WI38 (cell line): ENCODE results near the gene SPPL2B.

ENCODE experiments used
- H3K4me3 ChIP-seq: 2 replicates; pipeline ENCODE4 v1.5.1; 2011; ENCODE audit warnings: low read depth, mild to moderate bottlenecking, control low read depth, low read length
- CTCF ChIP-seq: IDR thresholded peaks from 2 replicates; pipeline ENCODE4 v1.5.1; 2012; ENCODE audit warnings: low read depth, mild to moderate bottlenecking, control low read depth, low read length

Gene SPPL2B

DNA sequence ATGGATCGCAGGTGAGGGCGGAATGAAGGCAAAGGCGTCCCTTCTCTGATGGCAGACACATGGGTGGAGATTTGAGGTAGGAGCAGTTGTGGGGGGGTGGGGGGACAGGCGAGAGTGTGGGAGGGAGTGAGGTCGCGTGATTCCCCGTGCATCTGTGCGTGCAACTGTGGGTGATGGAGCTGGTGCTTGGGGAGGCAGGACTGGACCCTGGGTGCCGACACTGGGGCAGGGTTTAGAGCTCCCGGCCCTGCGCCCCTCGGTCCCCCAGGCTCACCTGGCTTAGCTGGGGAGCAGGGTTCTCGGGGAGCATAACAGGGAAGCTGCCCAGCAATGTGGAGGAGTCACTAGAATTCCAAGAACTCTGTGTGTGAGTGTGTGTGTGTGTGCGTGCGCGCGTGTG is 34.9 kb downstream of the SPPL2B start:
- no peak for TF ChIP-seq CTCF
- no peak overlapping the region for H3K4me3 ChIP-seq

- no peak for TF ChIP-seq CTCF
- no peak overlapping the region for H3K4me3 ChIP-seq
Observed at GRCh38 chr19:2365201-2365970, 36.9 kb downstream of the SPPL2B start.

- H3K4me3 ChIP-seq, result no peak overlapping the region
- TF ChIP-seq CTCF, result no peak
Observed at GRCh38 chr19:2371656-2372055, 43.2 kb downstream of the SPPL2B start.

DNA sequence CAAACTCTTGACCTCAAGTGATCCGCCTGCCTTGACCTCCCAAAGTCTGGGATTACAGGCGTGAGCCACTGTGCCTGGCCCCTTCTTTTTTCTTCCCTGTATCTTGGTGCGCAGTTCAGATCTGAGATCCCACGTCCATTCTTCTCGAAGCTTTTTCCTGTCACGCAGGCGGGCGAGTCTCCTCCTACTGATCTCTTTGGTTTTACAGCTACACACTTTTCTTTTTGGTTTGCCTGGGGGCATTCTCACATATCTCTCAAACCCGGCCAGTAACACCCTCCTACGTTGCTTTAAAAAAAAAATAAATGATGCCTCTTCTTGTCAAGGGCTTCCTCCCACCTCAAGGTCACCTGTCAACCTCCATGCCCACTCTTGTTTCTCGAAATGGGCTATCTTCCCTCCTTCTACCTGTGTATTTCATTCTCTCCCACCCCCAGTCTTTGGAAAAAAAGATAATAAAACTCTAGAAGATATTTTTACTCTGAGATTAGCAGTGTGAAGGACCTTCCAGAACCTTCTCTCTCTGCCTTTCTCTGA is 43.7 kb downstream of the SPPL2B start:
- no peak overlapping the region for H3K4me3 ChIP-seq
- no peak for TF ChIP-seq CTCF

- no peak for TF ChIP-seq CTCF
- H3K4me3 ChIP-seq, result no peak overlapping the region
Observed at GRCh38 chr19:2374808-2375207, 46.3 kb downstream of the SPPL2B start.

DNA sequence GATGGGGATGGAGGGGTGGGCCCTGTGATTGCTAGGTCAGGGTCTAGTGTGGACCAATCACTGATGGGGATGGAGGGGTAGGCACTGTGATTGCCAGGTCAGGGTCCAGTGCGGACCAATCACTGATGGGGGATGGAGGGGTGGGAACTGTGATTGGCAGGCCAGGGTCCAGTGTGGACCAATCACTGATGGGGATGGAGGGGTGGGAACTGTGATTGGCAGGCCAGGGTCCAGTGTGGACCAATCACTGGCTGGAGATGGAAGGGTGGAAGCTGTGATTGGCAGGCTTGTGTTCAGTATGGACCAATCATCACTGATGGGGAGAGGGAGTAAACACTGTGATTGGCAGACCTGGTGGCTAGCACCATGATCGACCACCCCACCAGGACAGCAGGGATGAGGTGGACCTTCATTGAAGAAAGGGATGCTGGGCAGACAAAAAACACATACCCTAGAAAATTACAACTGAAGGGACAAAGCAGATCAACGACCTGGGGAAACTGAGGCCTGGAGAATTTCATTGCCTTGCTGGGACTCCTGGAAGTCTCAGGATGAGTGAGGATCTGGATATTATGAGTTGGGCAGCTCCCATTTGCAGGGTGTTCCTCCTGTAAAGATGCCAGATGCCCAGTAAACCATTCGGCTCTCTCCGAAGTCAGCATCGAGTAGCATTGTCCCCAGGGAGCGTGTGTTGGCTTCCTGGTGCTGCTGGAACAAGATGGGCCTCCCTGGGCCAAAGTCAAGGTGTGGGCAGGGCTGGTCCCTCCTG is 47.1 kb downstream of the SPPL2B start:
- TF ChIP-seq CTCF, result no peak
- H3K4me3 ChIP-seq, result no peak overlapping the region
